Activated CD8-positive, alpha-beta memory T cell treated with anti-CD3 and anti-CD28 coated beads for 4 hours (primary cell): ENCODE data around the gene RTL5.
A peak's percentile ranks its signal among the peaks of the same experiment; 100 is the strongest.

Experiments used
- DNase-seq, 2 donors: peaks; one replicate each; pipeline ENCODE4 v3.0.0-alpha.2; 2020; ENCODE audit warnings: low read depth in 2 of 2

The RTL5 gene

GRCh38 chrX:72110051-72110875 lies 21.5 kb downstream of the RTL5 start:
- no peak for DNase-seq

DNA sequence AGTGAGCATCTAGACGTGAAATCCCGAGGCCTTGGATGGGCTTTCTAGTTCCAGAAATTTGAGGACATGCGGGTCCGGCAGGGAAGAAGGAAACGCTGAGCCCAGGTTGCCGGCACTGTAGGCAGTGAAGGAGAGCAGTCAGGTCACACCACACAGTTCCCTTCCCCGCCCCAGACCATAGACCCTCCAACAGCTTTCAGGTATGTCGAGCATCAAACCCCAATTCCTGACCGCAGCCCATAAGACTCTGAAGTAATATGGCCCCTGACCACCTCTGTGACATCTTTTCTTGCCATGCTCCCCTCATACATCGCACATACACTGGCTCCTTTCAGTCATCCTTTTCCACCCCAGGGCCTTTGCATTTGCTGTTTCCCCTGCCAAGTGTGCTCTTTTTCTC lies 23.0 kb downstream of the RTL5 start:
- DNase-seq, result no peak

- no peak for DNase-seq
Measured at GRCh38 chrX:72107841-72108595, 23.7 kb downstream of the RTL5 start.

DNA sequence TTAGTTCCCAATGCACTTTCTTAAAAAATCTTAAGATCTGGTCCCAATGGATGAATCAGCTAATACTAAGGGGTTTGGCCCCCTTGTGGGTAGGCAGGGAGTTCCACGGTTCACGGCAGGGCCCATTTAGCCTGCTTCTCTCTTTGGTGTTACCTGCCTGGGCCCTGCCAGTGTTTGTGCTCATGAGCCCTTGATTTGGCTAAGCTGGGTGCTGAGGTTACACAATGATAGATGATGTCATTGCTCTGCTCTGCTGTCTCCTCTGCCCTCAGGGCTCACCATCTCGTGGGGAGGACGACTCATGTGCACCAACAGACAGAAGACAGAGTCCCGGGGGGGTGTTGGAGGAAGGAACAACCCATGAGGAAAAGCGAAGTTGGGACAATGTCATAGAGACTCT lies 24.4 kb downstream of the RTL5 start:
- no peak for DNase-seq

DNA sequence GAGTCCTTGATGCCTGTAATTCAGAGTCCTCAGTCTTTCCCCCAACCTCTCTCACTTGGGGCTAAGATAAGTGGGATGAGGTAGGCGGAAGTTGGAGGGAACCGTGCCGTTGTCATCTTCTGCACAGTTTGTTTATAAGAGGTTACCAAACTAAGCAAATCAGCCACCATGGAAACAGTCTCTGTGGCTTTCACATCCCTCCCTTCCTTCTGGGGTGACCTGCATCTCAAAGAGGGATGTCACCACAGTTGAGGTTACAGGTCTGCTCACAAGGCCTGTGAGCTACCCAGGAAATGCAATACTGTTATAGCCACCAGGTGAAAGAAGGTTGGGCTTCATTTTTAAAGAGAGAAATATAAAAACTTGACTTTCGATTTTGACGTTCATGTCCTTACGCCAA lies 26.3 kb downstream of the RTL5 start:
- DNase-seq, result no peak

DNA sequence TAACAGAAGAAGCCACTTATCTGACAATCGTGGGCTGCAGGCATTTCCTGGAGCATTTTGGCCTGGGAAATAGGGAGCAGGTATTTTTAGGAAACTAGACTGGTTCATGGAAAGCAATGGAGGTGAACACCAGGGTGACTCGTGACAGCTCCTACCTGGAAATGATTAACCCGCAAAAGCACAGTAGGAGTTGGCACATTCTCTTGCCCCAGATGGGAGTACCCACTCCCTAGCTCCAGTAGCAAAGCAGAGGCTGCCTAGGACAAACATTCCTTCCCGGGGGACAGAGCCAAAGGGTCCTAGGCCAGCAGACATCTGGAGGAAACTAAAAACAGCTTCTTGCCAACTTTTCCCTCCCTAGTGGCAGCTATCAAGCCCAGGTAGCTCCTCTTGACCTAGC lies 29.0 kb downstream of the RTL5 start:
- no peak for DNase-seq

DNA sequence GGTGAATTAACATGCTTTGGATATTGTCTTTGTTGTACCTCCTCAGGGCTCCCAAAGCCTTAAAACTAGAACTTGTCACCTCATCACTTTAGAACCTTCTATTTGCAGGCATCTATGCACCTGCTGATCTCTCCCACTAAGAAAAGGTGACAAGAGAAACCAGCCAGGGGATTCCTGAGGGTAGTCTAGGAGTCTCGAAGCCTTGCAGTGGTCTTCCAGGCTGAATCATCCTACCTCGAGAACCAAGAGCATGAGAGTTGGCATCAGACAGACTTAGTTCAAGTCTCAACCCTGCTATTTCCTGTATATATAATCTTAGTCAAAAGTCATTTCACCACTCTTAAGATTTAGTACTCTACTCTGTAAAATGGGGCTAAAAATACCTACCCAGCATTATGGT lies 29.6 kb downstream of the RTL5 start:
- DNase-seq, result no peak

GRCh38 chrX:72101597-72102037 lies 30.1 kb downstream of the RTL5 start:
- DNase-seq, result no peak

GRCh38 chrX:72100824-72101351 lies 30.8 kb downstream of the RTL5 start:
- DNase-seq, result peak; percentile 43 to 44

GRCh38 chrX:72100051-72100755 lies 31.5 kb downstream of the RTL5 start:
- DNase-seq, result no peak

DNA sequence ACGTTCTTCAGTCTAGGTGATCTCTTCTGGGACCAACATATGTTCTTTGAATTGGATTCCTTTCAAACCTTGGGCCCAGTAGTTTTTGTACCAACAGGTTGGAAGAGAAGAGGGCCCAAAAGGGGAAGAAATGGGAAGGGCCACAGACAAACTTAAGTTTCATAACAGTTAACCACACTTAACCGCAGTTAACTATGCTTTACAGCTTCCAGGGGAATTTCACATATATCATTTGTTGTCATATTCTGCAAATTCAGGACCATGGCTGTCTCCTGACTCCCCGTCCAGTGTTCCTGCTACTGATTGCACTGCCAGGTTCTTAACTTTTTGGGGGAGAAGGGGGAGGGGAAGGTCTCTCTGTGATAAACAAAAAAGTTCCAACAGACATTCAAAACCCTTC lies 34.6 kb downstream of the RTL5 start:
- DNase-seq, result no peak

DNA sequence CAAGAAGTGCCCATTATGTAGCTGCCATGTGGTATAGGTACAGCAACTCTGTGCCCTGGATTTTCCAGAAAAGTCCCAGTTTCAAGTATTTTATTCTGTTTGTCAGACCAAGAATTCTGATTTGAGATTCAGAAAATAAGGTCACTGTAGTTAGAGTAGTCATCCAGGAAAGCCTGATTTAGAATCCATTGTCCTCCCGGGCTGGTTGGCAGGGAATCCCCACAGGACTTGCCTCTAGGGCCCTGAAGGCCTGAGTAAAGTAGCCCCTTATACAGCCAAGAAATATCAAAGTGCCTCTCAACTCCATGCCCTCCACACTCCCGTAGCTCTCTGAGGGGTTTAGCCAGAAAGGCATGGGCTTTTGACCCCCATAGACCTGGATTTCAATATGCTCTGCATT lies 36.3 kb downstream of the RTL5 start:
- DNase-seq, result no peak

DNA sequence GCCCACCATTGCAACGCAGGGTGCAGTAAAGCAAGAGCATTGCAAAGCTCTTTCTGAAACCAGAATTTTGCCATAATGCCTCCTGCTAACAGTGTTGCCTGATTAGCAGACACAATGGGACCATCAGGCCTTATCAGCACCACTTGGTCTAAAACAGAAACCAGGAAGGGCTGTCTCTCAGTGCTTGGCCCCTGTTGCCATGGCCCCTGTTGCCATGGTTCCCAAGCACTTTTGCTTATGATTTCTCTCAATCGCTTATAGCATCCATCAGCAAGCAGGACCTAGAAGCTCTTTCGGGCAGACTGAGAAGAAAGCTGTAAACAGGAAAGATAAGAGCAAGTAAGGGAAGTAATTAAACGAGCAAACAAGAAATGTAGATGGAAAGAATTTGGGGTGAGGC lies 36.8 kb downstream of the RTL5 start:
- peak in 1 of 2 donors; percentile 31 for DNase-seq

- no peak for DNase-seq
Measured at GRCh38 chrX:72089254-72089653, 42.5 kb downstream of the RTL5 start.

GRCh38 chrX:72088761-72089160 lies 43.0 kb downstream of the RTL5 start:
- no peak for DNase-seq

- DNase-seq, result no peak
Measured at GRCh38 chrX:72086995-72087394, 44.7 kb downstream of the RTL5 start.

- DNase-seq, result no peak
Measured at GRCh38 chrX:72084114-72084513, 47.6 kb downstream of the RTL5 start.

DNA sequence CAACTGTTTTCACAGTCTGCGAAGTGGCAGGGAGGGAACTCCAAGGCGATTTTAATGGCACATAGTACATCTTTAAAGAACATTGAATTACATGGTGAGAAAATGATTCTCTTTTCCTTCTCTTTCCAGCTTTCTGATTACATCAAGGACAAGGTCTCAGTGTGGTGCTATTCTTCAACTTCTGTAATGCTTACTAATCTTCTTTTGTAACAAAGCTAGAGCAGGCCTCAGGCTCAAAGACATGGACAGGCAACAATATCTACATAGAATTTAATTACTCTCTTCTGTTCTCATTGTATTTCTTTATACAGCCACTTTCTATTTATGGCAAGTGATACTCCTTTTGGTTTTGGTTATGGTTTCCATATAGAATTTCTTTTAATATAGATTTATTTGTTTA lies 48.4 kb downstream of the RTL5 start:
- no peak for DNase-seq

- no peak for DNase-seq
Measured at GRCh38 chrX:72081605-72082320, 50.0 kb downstream of the RTL5 start.

- no peak for DNase-seq
Measured at GRCh38 chrX:72080800-72081199, 50.9 kb downstream of the RTL5 start.

DNA sequence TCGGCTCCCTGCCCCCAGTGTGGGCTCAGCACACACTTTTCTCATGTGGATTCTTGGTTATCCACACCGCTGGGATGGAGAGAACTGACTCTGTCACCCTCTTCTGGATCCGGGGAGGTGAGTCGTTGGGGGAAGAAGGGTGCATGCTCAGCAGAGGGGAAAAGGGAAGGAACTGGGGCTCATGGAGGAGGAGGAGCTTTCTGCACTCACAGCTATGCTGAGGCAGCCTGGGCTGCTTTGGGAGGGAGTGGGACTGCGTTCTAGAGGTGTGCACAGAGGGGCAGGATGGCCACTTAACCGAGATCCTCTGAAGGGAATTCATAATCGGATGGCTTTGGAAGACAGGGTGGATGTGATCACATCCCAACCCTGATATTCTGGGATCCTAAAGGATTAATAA lies 51.6 kb downstream of the RTL5 start:
- DNase-seq, result no peak

DNA sequence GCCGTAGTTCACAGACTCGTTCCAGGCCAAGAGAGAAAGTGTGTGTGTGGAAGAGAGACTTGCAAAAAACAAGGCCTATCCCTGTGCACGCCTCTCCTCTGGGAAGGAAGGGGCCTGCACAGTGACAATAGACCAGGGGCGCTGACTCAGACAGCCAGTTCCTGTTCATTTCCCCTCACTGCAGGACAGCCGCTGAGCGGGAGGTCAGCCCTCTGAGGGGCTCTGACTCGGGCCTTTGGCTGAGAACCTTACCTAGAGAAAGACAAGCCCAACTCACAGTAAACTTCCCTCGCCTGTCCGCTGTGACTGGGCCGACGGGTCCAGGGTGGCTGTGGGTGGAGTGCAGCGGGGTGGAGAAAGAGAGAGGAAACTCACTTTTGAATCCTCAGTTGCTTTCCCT lies 52.1 kb downstream of the RTL5 start:
- no peak for DNase-seq
